OCI-LY1 (cell line): Measurements from ENCODE around the gene TCP11L2.

Source experiments
- H2AFZ ChIP-seq: fragments of 200-600 bp; sonication (generic), shearing (Covaris generic); 2 replicates; pipeline ENCODE4 v1.6.0; 2014; ENCODE audit warnings: antibody characterized with exemption, mild to moderate bottlenecking, low read length
- H3F3A ChIP-seq: fragments of 200-600 bp; sonication (generic), shearing (Covaris generic); 2 replicates; pipeline ENCODE4 v1.6.0; 2014; ENCODE audit warnings: mild to moderate bottlenecking, antibody characterized with exemption, low read length, moderate library complexity; ENCODE audit not compliant: insufficient read depth
- H3K27ac ChIP-seq: fragments of 200-600 bp; sonication (generic); 2 replicates; pipeline ENCODE4 v1.5.1; 2014; ENCODE audit warnings: low read length, mixed run types, mild to moderate bottlenecking, low read depth; ENCODE audit not compliant: poor library complexity, severe bottlenecking
- H3K27me3 ChIP-seq: fragments of 200-600 bp; sonication (generic); 2 replicates; pipeline ENCODE4 v1.6.0; 2014; ENCODE audit warnings: antibody characterized with exemption, mild to moderate bottlenecking, low read length, moderate library complexity; ENCODE audit not compliant: insufficient read depth
- H3K36me3 ChIP-seq: fragments of 200-600 bp; sonication (generic); 2 replicates; pipeline ENCODE4 v1.6.1; 2014; ENCODE audit warnings: mild to moderate bottlenecking, antibody characterized with exemption, low read length, moderate library complexity, mixed read lengths; ENCODE audit not compliant: insufficient read depth
- H3K4me1 ChIP-seq: fragments of 200-600 bp; sonication (generic); 2 replicates; pipeline ENCODE4 v1.5.1; 2014; ENCODE audit warnings: mild to moderate bottlenecking, low read length, moderate library complexity; ENCODE audit not compliant: insufficient read depth, severe bottlenecking
- H3K4me2 ChIP-seq: fragments of 200-600 bp; sonication (generic), shearing (Covaris generic); 2 replicates; pipeline ENCODE4 v1.6.1; 2014; ENCODE audit warnings: low read length
- H3K4me3 ChIP-seq: fragments of 200-600 bp; sonication (generic); 2 replicates; pipeline ENCODE4 v1.5.1; 2014; ENCODE audit warnings: low read length, low read depth, mild to moderate bottlenecking, mixed read lengths; ENCODE audit not compliant: poor library complexity, severe bottlenecking
- H3K79me2 ChIP-seq: fragments of 200-600 bp; shearing (Covaris generic); 2 replicates; pipeline ENCODE4 v1.6.1; 2016; ENCODE audit warnings: mixed run types, low read length, mixed read lengths; ENCODE audit not compliant: insufficient read depth
- H3K9ac ChIP-seq: fragments of 200-600 bp; sonication (generic), shearing (Covaris generic); 2 replicates; pipeline ENCODE4 v1.6.1; 2014; ENCODE audit warnings: mild to moderate bottlenecking, low read length, mixed read lengths
- H3K9me2 ChIP-seq: fragments of 200-600 bp; sonication (generic), shearing (Covaris generic); 2 replicates; pipeline ENCODE4 v1.6.1; 2014; ENCODE audit warnings: low read depth, mild to moderate bottlenecking, low read length, mixed read lengths
- H3K9me3 ChIP-seq: fragments of 200-600 bp; shearing (Covaris generic); 2 replicates; pipeline ENCODE4 v1.6.1; 2014; ENCODE audit warnings: low read length, mixed read lengths
- H4K20me1 ChIP-seq: fragments of 200-600 bp; sonication (generic), shearing (Covaris generic); 2 replicates; pipeline ENCODE4 v1.6.0; 2016; ENCODE audit warnings: mild to moderate bottlenecking, low read length; ENCODE audit not compliant: insufficient read depth
- CTCF ChIP-seq: fragments of 200-600 bp; sonication (generic), shearing (Covaris generic); IDR thresholded peaks from 2 replicates; pipeline ENCODE4 v1.5.1; 2017; ENCODE audit warnings: mild to moderate bottlenecking, antibody characterized with exemption, low read length, moderate library complexity, mixed read lengths
- EZH2 ChIP-seq: fragments of 200-600 bp; sonication (generic), shearing (Covaris generic); IDR thresholded peaks from 2 replicates; pipeline ENCODE4 v1.8.0; 2017; ENCODE audit warnings: borderline replicate concordance, mixed run types, mild to moderate bottlenecking, antibody characterized with exemption, low read length, moderate library complexity, mixed read lengths

Gene TCP11L2

GRCh38 chr12:106333010-106333409 is 30.5 kb downstream of the TCP11L2 start:
- no peak for TF ChIP-seq CTCF
- TF ChIP-seq EZH2, result no peak
- Histone ChIP-seq H3K9me2 (no peaks in the 10 kb centered on the region), H3K27me3 (no peaks in the 10 kb centered on the region), H3K9ac (no peak overlapping the region), H3K79me2 (no peaks in the 10 kb centered on the region), H3F3A (no peaks in the 10 kb centered on the region), H3K9me3 (no peaks in the 10 kb centered on the region), H3K4me3 (no peak overlapping the region), H3K4me1 (no peaks in the 10 kb centered on the region), H3K4me2 (no peak overlapping the region), H2AFZ (no peak overlapping the region), H3K36me3 (peaks cover 14% of the 10 kb centered on the region), H4K20me1 (no peaks in the 10 kb centered on the region), H3K27ac (no peak overlapping the region)

GRCh38 chr12:106333756-106334155 is 31.2 kb downstream of the TCP11L2 start:
- peaks cover 14% of the 10 kb centered on the region for H3K36me3 ChIP-seq
- H3K4me3 ChIP-seq, result no peak overlapping the region
- no peak overlapping the region for H3K4me2 ChIP-seq
- no peaks in the 10 kb centered on the region for H3K4me1 ChIP-seq
- H3K27me3 ChIP-seq, result no peaks in the 10 kb centered on the region
- H3K9ac ChIP-seq, result no peak overlapping the region
- no peak overlapping the region for H2AFZ ChIP-seq
- no peaks in the 10 kb centered on the region for H4K20me1 ChIP-seq
- no peaks in the 10 kb centered on the region for H3K9me3 ChIP-seq
- no peaks in the 10 kb centered on the region for H3F3A ChIP-seq
- H3K9me2 ChIP-seq, result no peaks in the 10 kb centered on the region
- no peak overlapping the region for H3K27ac ChIP-seq
- no peaks in the 10 kb centered on the region for H3K79me2 ChIP-seq
- no peak for TF ChIP-seq CTCF
- no peak for TF ChIP-seq EZH2

GRCh38 chr12:106341086-106341877 is 38.7 kb downstream of the TCP11L2 start:
- no peaks in the 10 kb centered on the region for H3K9me2 ChIP-seq
- no peaks in the 10 kb centered on the region for H3K79me2 ChIP-seq
- no peaks in the 10 kb centered on the region for H3K9me3 ChIP-seq
- no peak overlapping the region for H3K4me3 ChIP-seq
- no peak overlapping the region for H3K4me2 ChIP-seq
- no peaks in the 10 kb centered on the region for H3K36me3 ChIP-seq
- no peak overlapping the region for H3K9ac ChIP-seq
- H4K20me1 ChIP-seq, result no peaks in the 10 kb centered on the region
- no peaks in the 10 kb centered on the region for H3K4me1 ChIP-seq
- TF ChIP-seq EZH2, result no peak
- TF ChIP-seq CTCF, result no peak
- no peaks in the 10 kb centered on the region for H3K27me3 ChIP-seq
- H3F3A ChIP-seq, result no peaks in the 10 kb centered on the region
- no peak overlapping the region for H3K27ac ChIP-seq
- H2AFZ ChIP-seq, result no peak overlapping the region
